A549 (cell line): ENCODE data around the gene EEFSEC.

Source experiments
- JUNB ChIP-seq: fragments of >200 bp; sonication (Bioruptor Twin); formaldehyde crosslinking; IDR thresholded peaks from 2 replicates; pipeline ENCODE4 v1.6.1; 2016
- MAZ ChIP-seq: fragments of 150-350 bp; IDR thresholded peaks from 2 replicates; pipeline ENCODE4 v1.6.1; 2014; ENCODE audit warnings: antibody characterized with exemption, low read depth, low read length, borderline replicate concordance

DNA sequence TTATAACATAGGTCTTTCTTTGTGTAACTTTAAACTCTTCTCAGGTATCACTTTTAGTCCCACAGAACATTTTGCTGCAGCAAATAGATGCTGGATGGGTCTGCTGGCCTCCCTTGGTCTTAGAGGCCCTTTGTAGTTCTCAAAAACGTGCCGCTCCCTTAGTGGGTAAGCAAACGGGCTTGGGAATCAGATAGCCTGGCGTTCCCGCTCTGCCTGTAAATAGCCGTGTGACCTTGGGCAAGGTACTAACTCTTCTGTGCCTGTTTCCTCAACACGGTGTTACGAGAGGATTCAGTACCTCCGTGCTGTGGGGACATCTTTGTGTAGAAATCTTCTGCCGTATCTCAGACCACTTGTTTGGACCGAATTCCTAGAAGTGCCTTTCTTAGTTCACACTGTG, 249.0 kb downstream of the EEFSEC start:
- TF ChIP-seq JUNB (no peak), MAZ (no peak)
